HUDEP-2 (cell line): ENCODE results near the gene MUC4.
"Not testable (repeated sequence)": the region's sequence is repeated elsewhere in the genome, so short reads cannot be mapped to it uniquely, and the experiment has no call there.

Experiments
- DNase-seq, 76 experiments: peaks; one replicate each; lab custom pipeline; 2025; ENCODE audit not compliant: unreplicated experiment in 76 of 76; lab: John Stamatoyannopoulos, UW

MUC4 gene

GRCh38 chr3:195816276-195816913 is 4.7 kb upstream of the MUC4 start:
- DNase-seq, result not testable (repeated sequence)

- no peak for DNase-seq
Measured at GRCh38 chr3:195815169-195815771, 3.5 kb upstream of the MUC4 start.

- DNase-seq, result no peak
Measured at GRCh38 chr3:195813916-195814640, 2.3 kb upstream of the MUC4 start.

- DNase-seq, result no peak
Measured at GRCh38 chr3:195812366-195812765, 637 bp upstream of the MUC4 start.

- DNase-seq, result no peak
Measured at GRCh38 chr3:195810455-195810845, 1.3 kb downstream of the MUC4 start.

- no peak for DNase-seq
Measured at GRCh38 chr3:195809796-195810454, 1.8 kb downstream of the MUC4 start.

- DNase-seq, result no peak
Measured at GRCh38 chr3:195809291-195809785, 2.4 kb downstream of the MUC4 start.

GRCh38 chr3:195808741-195809290 is 2.9 kb downstream of the MUC4 start:
- no peak for DNase-seq

- DNase-seq, result no peak
Measured at GRCh38 chr3:195807681-195808121, 4.0 kb downstream of the MUC4 start.

- no peak for DNase-seq
Measured at GRCh38 chr3:195806916-195807231, 4.9 kb downstream of the MUC4 start.

GRCh38 chr3:195806211-195806915 is 5.4 kb downstream of the MUC4 start:
- no peak for DNase-seq

GRCh38 chr3:195805588-195805987 is 6.1 kb downstream of the MUC4 start:
- not testable (repeated sequence) for DNase-seq

GRCh38 chr3:195805181-195805580 is 6.5 kb downstream of the MUC4 start:
- DNase-seq, result no peak

- DNase-seq, result no peak
Measured at GRCh38 chr3:195803289-195803908, 8.3 kb downstream of the MUC4 start.

GRCh38 chr3:195802795-195803194 is 8.9 kb downstream of the MUC4 start:
- DNase-seq, result no peak

- DNase-seq, result no peak
Measured at GRCh38 chr3:195802261-195802701, 9.4 kb downstream of the MUC4 start.

- DNase-seq, result no peak
Measured at GRCh38 chr3:195801251-195802183, 10.2 kb downstream of the MUC4 start.

- DNase-seq, result no peak
Measured at GRCh38 chr3:195800240-195800639, 11.5 kb downstream of the MUC4 start.

- no peak for DNase-seq
Measured at GRCh38 chr3:195796795-195797194, 14.9 kb downstream of the MUC4 start.
